ENCODE measurements around the gene MED12L.

MED12L gene

DNA sequence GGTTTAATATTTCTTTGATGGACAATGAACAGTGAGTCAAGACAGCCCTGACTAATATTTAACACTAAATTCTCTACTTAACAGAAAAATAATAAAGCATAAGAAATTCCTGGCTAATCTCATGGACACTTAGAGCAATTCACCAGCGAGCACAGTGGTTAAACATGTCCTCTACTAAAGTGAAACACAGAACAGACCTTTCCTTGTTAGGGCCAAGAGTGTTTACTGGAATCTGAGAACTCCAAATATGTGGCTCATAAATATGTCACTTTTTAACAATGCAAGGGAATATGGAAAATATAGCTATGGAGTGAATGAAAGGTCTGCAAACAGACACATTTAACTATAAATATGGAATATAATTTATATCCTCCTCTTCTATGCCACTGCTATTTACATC lies 394.0 kb downstream of the MED12L start:
- TF ChIP-seq, protein P1, sequence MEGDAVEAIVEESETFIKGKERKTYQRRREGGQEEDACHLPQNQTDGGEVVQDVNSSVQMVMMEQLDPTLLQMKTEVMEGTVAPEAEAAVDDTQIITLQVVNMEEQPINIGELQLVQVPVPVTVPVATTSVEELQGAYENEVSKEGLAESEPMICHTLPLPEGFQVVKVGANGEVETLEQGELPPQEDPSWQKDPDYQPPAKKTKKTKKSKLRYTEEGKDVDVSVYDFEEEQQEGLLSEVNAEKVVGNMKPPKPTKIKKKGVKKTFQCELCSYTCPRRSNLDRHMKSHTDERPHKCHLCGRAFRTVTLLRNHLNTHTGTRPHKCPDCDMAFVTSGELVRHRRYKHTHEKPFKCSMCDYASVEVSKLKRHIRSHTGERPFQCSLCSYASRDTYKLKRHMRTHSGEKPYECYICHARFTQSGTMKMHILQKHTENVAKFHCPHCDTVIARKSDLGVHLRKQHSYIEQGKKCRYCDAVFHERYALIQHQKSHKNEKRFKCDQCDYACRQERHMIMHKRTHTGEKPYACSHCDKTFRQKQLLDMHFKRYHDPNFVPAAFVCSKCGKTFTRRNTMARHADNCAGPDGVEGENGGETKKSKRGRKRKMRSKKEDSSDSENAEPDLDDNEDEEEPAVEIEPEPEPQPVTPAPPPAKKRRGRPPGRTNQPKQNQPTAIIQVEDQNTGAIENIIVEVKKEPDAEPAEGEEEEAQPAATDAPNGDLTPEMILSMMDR (IDR thresholded peaks at IDR 0.05; ENCODE audit: low read depth, low read length): no peak
- DNase-seq (ENCODE audit: extremely low read depth, low read depth): no peak

- TF ChIP-seq, protein P1 (IDR thresholded peaks at IDR 0.05; ENCODE audit: low read depth, low read length): no peak
- DNase-seq (ENCODE audit: extremely low read depth, low read depth): no peak
Observed at GRCh38 chr3:151480492-151480891, 395.0 kb downstream of the MED12L start.

DNA sequence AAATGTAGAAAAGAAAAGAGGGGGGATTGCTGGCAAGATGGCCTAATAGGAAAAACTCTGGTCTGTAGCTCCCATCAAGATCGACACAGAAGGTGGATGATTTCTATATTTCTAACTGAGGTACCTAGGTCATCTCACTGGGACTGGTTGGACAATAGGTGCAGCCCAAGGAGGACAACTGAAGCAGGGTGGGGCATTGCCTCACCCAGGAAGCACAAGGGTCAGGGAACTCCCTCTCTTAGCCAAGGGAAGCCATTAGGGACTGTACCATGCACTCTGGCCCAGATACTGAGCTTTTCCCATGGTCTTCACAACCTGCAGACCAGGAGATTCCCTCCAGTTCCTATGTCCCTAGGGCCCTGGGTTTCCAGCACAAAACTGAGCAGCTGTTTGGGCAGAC lies 398.0 kb downstream of the MED12L start:
- TF ChIP-seq, protein P1 (IDR thresholded peaks at IDR 0.05; ENCODE audit: low read depth, low read length): no peak
- no peak for DNase-seq (ENCODE audit: extremely low read depth, low read depth)

DNA sequence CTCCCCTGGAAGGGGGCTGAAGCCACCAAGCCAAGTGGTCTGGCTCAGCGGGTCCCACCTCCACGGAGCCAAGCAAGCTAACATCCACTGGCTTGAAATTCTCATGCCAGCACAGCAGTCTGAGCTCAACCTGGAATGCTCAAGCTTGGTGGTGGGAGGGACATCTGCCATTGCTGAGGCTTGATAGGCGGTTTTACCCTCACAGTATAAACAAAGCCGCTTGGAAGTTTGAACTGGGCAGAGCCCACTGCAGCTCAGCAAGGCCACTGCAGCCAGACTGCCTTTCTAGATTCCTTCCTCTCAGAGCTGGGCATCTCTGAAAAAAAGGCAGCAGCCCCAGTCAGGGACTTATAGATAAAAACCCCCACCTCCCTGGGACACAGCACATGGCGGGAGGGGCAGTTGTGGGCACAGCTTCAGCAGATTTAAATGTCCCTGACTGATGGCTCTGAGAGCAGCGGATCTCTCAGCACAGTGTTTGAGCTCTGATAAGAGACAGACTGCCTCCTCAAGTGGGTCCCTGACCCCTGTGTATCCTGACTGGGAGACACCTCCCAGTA lies 398.6 kb downstream of the MED12L start:
- no peak for DNase-seq (ENCODE audit: extremely low read depth, low read depth)
- TF ChIP-seq, protein P1 (IDR thresholded peaks at IDR 0.05; ENCODE audit: low read depth, low read length): no peak

Data from AG09319 (cell line).